ENCODE data around the gene DCAF6. TPM values are rescaled to one million over a fixed set of nuclear protein-coding genes. Genes with fewer than 3 reads are reported as not detected.

The DCAF6 gene
- total and polyA plus RNA-seq, 8 donors = 39.7 to 62.7 (median 55.0) TPM

DNA sequence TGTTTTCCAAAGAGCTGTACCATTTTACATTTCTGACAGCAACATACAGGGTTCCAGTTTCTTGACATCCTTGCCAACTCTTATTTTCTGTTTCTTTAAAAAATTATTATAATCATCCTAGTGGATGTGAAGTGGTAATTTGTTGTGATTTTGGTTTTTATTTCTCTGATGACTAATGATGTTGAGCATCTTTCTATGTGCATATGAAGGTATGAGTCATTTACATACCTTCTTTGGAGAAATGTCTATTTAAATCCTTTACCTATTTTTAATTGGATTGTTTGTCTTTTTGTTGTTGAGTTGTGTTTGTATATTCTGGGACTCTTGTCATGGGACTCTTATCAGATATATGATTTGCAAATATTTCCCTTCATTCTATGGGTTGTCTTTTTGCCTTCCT is 21.2 kb downstream of the DCAF6 start:
- H3K27me3 ChIP-seq = no peaks in the 10 kb centered on the region
- TF ChIP-seq, protein P1, sequence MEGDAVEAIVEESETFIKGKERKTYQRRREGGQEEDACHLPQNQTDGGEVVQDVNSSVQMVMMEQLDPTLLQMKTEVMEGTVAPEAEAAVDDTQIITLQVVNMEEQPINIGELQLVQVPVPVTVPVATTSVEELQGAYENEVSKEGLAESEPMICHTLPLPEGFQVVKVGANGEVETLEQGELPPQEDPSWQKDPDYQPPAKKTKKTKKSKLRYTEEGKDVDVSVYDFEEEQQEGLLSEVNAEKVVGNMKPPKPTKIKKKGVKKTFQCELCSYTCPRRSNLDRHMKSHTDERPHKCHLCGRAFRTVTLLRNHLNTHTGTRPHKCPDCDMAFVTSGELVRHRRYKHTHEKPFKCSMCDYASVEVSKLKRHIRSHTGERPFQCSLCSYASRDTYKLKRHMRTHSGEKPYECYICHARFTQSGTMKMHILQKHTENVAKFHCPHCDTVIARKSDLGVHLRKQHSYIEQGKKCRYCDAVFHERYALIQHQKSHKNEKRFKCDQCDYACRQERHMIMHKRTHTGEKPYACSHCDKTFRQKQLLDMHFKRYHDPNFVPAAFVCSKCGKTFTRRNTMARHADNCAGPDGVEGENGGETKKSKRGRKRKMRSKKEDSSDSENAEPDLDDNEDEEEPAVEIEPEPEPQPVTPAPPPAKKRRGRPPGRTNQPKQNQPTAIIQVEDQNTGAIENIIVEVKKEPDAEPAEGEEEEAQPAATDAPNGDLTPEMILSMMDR (IDR thresholded peaks at IDR 0.05) = no peak
- intact Hi-C loops (cut with DNase I) = no loop called here
- H3K4me1 ChIP-seq = no peaks in the 10 kb centered on the region
- H3K9me3 ChIP-seq = no peaks in the 10 kb centered on the region
- DNase-seq = no peak
- peaks cover 0 to 31% of the 10 kb centered on the region in 2 donors for H3K36me3 ChIP-seq
- no peak overlapping the region for H3K4me3 ChIP-seq
- no peak overlapping the region for H3K27ac ChIP-seq
- ATAC-seq = no peak

DNA sequence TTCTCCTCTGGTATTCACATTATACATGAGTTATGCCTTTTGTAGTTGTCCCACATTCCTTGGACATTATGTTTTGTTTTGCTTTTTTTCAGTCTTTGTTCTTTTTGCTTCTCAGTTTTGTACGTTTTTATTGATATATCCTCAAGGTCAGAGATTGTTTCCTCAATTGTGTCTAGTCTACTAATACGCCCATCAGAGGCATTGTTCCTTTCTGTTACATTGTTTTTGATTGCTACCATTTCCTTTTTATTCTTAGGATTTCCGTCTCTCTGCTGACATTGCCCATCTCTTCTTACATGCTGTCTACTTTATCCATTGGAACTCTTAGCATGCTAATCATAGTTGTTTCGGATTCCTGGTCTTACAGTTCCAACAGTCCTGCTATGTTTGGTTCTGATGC is 28.2 kb downstream of the DCAF6 start:
- Histone ChIP-seq H3K9me3 (no peaks in the 10 kb centered on the region), H3K27ac (no peak overlapping the region), H3K4me3 (no peak overlapping the region), H3K4me1 (peaks cover 0 to 6% of the 10 kb centered on the region in 2 donors), H3K36me3 (peaks cover 0 to 13% of the 10 kb centered on the region in 2 donors), H3K27me3 (no peaks in the 10 kb centered on the region)
- ATAC-seq (no peak), DNase-seq (no peak)
- intact Hi-C loops (cut with DNase I) = no loop called here
- TF ChIP-seq, protein P1 (IDR thresholded peaks at IDR 0.05) = no peak

DNA sequence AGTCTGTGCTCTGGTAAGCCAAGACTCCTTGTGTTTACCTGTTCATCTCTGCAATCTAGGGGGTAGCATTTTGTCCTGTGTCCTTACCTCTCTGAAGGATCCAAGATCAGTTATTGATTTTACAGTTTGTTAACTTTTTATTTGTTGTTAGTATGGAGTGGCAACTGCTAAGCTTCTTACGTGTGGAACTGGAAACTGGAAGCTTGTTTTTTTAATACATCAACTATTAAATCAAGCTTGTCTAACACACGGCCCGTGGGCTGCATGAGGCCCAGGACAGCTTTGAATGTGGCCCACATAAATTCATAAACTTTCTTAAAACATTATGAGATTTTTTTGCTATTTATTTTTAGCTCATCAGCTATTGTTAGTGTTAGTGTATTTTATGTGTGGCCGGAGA is 29.6 kb downstream of the DCAF6 start:
- no peak for ATAC-seq
- peaks cover 0 to 6% of the 10 kb centered on the region in 2 donors for H3K4me1 ChIP-seq
- peaks cover 0 to 17% of the 10 kb centered on the region in 2 donors for H3K36me3 ChIP-seq
- TF ChIP-seq, protein P1 (IDR thresholded peaks at IDR 0.05) = no peak
- H3K4me3 ChIP-seq = no peak overlapping the region
- no peaks in the 10 kb centered on the region for H3K27me3 ChIP-seq
- intact Hi-C loops (cut with DNase I) = no loop called here
- no peak for DNase-seq
- no peak overlapping the region for H3K27ac ChIP-seq
- H3K9me3 ChIP-seq = no peaks in the 10 kb centered on the region

DNA sequence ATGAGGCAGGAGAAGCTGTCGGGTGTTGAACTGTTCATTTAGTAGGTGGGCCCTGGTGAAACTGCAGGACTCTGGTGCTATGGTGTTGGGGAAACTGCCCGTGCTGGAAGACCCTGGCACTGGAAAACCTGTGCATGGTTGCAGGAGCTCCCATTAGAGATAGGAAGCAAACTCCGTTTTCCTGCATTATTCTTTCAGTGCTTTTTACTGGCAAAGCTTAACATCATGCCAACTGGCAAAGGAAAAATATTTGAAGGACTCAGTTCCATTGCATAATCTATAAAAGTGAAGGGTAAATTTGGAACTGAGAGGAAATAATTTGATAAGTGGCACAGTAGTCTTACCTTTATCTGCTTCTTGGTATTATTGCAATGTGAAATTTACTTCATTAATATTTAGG is 32.1 kb downstream of the DCAF6 start:
- TF ChIP-seq, protein P1 (IDR thresholded peaks at IDR 0.05) = no peak
- Histone ChIP-seq H3K4me1 (peaks cover 0 to 2% of the 10 kb centered on the region in 2 donors), H3K4me3 (no peak overlapping the region), H3K27me3 (no peaks in the 10 kb centered on the region), H3K27ac (no peak overlapping the region), H3K9me3 (no peaks in the 10 kb centered on the region), H3K36me3 (peaks cover 0 to 17% of the 10 kb centered on the region in 2 donors)
- ATAC-seq (no peak), DNase-seq (no peak)
- intact Hi-C loops (cut with DNase I) = no loop called here

DNA sequence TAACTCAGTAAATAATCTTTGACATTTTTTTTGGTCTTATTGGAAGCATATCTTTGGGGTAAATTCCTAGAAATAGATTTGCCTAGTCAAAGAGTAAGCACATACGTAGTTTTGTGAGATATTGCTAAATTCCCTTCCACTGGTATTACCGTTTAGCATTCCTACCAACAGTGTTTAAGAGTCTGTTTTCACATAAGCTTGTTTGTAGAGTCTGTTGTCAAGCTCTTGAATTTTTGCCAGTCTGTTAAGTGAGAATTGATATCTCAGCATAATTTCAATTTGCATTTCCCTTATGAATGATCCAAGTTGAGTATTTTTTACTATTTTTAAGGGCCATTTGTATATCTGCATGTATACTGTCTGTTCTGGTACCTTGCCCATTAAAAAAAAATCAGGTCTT is 37.3 kb downstream of the DCAF6 start:
- no peaks in the 10 kb centered on the region for H3K9me3 ChIP-seq
- peak in 1 of 4 donors; percentile 13 for DNase-seq
- no peak overlapping the region for H3K4me3 ChIP-seq
- H3K36me3 ChIP-seq = peaks cover 0 to 30% of the 10 kb centered on the region in 2 donors
- TF ChIP-seq, protein P1 (IDR thresholded peaks at IDR 0.05) = no peak
- intact Hi-C loops (cut with DNase I) = no loop called here
- H3K27ac ChIP-seq = no peak overlapping the region
- H3K4me1 ChIP-seq = no peaks in the 10 kb centered on the region
- H3K27me3 ChIP-seq = no peaks in the 10 kb centered on the region
- no peak for ATAC-seq
